GM10266 (cell line): ENCODE results near the gene RELT.

Experiments used
- DNase-seq: peaks from one replicate; pipeline ENCODE4 v3.0.0; 2012; ENCODE audit errors: extremely low spot score
- CTCF ChIP-seq: IDR thresholded peaks from 2 replicates; pipeline ENCODE4 v1.5.1; 2012; ENCODE audit warnings: mild to moderate bottlenecking, low read depth; ENCODE audit not compliant: control insufficient read depth, insufficient read depth; ENCODE audit errors: missing control alignments

Gene RELT

DNA sequence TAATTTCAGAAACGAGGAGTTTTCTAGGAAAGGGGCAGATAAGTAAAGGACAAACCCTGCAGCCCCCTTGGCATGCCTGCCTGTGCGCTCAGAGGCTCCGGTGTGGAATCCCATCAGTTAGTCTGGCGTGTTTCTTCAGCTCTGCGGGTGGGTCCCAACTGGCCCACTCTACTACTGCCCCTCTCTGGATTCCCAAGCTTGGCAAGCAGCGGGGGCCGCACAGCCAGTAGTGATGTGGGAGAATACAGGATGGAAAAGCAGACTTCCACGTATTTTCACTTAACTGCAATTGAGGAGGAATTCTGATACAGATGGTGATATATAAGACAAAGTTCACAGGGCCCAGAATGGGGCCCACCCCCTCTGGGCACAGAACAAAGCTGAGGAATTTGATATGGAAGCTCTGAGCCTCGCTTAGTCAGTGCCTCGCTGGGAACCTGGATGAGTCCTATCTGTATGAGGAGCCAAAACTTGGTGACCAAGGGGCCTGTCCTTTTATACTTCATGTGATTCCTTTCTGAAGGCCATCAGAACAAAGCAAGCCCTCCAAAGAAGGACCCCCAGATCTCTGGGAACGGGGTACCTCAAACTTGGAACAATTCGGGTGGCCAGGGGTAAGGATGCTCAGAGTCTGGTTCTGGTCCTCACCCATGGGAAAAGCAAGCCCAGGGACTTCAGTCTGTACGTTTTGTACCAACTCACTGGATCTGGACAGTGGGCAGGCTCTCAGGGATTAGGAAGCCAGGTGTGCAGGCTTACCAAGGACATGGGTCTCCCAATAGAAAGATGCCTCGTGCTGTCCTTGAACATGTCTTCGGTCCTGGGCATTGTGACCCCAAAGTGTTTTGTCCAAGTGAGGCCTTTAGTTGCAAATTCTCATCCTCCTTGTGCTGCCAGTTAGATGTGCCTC, 26.0 kb downstream of the RELT start:
- no peak for DNase-seq
- TF ChIP-seq CTCF: no peak

DNA sequence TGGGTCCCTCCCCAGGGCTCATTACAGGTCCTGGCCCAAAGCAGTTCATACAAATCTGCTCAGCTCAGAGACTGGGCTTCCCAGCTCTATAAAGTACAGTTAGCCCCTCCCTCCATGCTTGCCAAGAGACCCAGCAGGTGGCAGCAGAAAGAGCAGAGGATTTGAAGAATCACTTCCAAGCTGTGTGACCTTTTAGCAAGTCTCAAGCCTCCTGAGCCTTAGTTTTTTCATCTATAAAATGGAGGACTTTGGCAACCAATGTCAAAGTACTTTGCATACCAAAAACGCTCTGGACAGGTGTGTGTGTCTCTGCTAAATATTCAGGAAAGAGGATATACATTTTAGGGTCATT, 26.6 kb downstream of the RELT start:
- DNase-seq: peak; percentile 49
- TF ChIP-seq CTCF: peak; percentile 35

DNA sequence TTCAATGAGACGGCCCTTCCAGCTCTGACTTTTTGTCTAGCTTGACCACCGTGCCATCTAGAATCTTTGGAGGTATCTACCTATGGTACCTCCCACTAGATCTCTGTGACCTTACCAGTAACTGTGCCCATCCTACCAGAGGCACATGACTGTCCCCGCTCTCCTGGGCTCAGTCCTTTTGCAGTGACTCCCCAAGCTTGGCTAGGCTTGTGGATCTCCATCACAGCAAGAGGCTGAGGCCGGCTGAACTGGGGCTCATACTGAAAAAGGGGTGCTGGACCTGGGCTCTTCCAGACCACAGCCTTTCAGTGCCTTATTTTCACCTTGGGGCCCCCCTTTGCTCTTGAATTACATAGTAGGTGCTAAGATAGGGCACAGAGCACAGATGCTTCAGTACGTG, 27.3 kb downstream of the RELT start:
- TF ChIP-seq CTCF: no peak
- DNase-seq: no peak

GRCh38 chr11:73404048-73404447, 27.8 kb downstream of the RELT start:
- no peak for DNase-seq
- no peak for TF ChIP-seq CTCF

GRCh38 chr11:73404506-73405145, 28.4 kb downstream of the RELT start:
- no peak for TF ChIP-seq CTCF

DNA sequence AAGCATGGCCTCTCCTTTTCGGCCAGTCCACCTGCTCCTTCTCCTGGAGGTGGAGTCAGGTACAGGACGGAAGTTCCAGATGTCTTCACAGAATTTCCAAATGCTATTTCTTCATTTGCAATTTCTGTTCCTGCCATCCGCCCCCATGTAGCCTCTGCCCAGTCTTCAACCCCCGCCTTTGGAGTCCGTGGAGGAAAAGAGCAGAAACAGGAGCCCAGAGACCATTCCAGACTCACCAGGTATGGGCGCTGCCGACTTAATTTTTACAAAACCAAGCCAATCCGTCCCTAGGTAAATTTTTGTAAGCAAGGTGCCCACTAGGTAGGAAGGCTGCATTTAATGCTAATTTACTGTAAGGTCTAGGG, 28.9 kb downstream of the RELT start:
- TF ChIP-seq CTCF: no peak

More at GRCh38 chr11:73404506-73405145, 28.4 kb downstream of the RELT start:
- no peak for DNase-seq

DNA sequence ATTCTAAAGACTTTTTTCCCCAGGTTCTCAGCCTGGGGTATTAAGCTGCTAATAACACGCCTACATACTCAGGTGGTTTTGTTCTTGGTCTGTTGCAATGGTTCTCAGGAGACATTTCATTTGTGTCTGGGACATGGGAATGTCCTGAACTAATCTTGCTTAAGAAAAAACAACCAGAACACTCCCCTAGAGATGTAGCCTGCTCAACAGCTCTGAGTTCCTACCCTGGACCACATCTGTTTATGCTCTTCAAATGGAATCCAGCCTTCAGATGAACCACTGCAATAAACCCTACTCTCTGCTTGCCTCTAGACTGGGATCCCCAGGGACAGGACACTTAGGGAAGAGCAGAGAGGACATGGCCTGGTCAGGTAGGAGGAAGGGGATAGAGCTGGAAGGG, 29.9 kb downstream of the RELT start:
- no peak for DNase-seq
- no peak for TF ChIP-seq CTCF

More for the DNA sequence above, 28.9 kb downstream of the RELT start:
- no peak for DNase-seq
